Measurements from ENCODE around the gene RBBP8.

The RBBP8 gene

DNA sequence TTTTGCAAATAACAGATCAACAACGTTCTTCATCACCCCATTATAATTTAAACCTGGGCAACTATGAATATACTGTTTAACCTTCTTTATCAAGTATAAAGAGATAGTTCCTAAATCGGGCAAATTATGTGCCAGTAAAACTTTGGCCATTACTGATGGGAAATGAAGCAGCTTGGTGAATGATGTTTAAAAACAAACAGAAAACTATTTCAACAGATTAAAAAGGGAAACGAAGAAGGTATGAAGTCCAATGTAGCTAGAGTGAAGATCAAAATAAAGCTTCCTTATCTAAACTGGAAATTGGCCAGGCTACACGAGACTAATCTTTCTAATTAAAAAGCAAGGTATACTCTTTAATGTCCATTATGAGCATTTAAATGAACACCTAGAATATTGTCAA is 6.7 kb upstream of the RBBP8 start:
- no peak overlapping the region for H3K27ac ChIP-seq (ENCODE audit: insufficient read depth in 1 of 2, low read depth in 1 of 2, low read length in 2 of 2, poor library complexity in 1 of 2, severe bottlenecking in 2 of 2)
- ChIA-PET POLR2A (no interaction called here), CTCF (interaction anchor here (0.7 to 2.0 kb wide), 2 partner anchors 9 to 35 kb away, joined by 3 to 5 read pairs; no protein-coding TSS in a partner anchor)
- no CpG with 5 or more reads among the region's 4 CpGs for WGBS (ENCODE audit: insufficient coverage)
- no peaks in the 10 kb centered on the region for H3K36me3 ChIP-seq (ENCODE audit: control insufficient read depth in 4 of 4, insufficient read depth in 4 of 4, low read length in 3 of 4)
- DNase-seq: no peak
- H3K27me3 ChIP-seq (replicated peaks in 2 of 5; ENCODE audit: control insufficient read depth in 4 of 5, insufficient read depth in 5 of 5, low read length in 4 of 5): no peaks in the 10 kb centered on the region
- H3K4me3 ChIP-seq (ENCODE audit: control insufficient read depth in 1 of 7, extremely low read depth in 1 of 7, insufficient read depth in 4 of 7, low read depth in 2 of 7, low read length in 6 of 7): no peak overlapping the region
- H3K4me1 ChIP-seq (ENCODE audit: control extremely low read depth in 1 of 4, control insufficient read depth in 4 of 4, insufficient read depth in 4 of 4, low read length in 3 of 4): no peaks in the 10 kb centered on the region
- H3K9me3 ChIP-seq (ENCODE audit: control extremely low read depth in 1 of 5, control insufficient read depth in 4 of 5, insufficient read depth in 2 of 5, low read depth in 1 of 5, low read length in 4 of 5): no peaks in the 10 kb centered on the region

DNA sequence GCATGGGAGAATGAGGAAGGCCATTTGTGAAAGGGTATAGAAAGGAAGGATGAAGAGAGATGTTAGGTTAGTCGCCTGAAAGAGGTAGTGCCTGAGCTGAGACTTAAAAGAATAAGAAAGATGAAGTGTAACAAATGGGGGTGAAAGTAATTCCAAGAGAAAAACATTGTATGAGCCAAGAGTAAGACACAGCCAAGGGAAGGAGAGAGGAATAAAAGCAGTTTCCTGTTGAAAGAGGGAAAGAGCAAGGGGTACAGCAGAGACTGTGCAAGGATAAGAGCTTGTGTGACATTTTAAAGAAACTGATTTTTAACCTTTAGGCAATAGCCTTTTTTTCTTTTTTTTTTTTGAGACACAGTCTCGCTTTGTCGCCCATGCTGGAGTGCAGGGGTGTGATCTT is 4.8 kb upstream of the RBBP8 start:
- Histone ChIP-seq H3K27me3 (replicated peaks in 2 of 5; ENCODE audit: control insufficient read depth in 4 of 5, insufficient read depth in 5 of 5, low read length in 4 of 5) (no peaks in the 10 kb centered on the region), H3K9me3 (ENCODE audit: control extremely low read depth in 1 of 5, control insufficient read depth in 4 of 5, insufficient read depth in 2 of 5, low read depth in 1 of 5, low read length in 4 of 5) (no peaks in the 10 kb centered on the region), H3K27ac (ENCODE audit: insufficient read depth in 1 of 2, low read depth in 1 of 2, low read length in 2 of 2, poor library complexity in 1 of 2, severe bottlenecking in 2 of 2) (no peak overlapping the region), H3K36me3 (ENCODE audit: control insufficient read depth in 4 of 4, insufficient read depth in 4 of 4, low read length in 3 of 4) (no peaks in the 10 kb centered on the region), H3K4me3 (ENCODE audit: control insufficient read depth in 1 of 7, extremely low read depth in 1 of 7, insufficient read depth in 4 of 7, low read depth in 2 of 7, low read length in 6 of 7) (no peak overlapping the region), H3K4me1 (ENCODE audit: control extremely low read depth in 1 of 4, control insufficient read depth in 4 of 4, insufficient read depth in 4 of 4, low read length in 3 of 4) (peaks cover 0 to 8% (median 5%) of the 10 kb centered on the region in 4 experiments)
- ChIA-PET CTCF (interaction anchor here (1.2 to 6.5 kb wide), 3 partner anchors 13 to 54 kb away, joined by 4 to 64 read pairs (median 4); no protein-coding TSS in a partner anchor), POLR2A (no interaction called here)
- WGBS (ENCODE audit: insufficient coverage): 100% methylated on average over 2 of the region's 3 CpGs
- DNase-seq: no peak

DNA sequence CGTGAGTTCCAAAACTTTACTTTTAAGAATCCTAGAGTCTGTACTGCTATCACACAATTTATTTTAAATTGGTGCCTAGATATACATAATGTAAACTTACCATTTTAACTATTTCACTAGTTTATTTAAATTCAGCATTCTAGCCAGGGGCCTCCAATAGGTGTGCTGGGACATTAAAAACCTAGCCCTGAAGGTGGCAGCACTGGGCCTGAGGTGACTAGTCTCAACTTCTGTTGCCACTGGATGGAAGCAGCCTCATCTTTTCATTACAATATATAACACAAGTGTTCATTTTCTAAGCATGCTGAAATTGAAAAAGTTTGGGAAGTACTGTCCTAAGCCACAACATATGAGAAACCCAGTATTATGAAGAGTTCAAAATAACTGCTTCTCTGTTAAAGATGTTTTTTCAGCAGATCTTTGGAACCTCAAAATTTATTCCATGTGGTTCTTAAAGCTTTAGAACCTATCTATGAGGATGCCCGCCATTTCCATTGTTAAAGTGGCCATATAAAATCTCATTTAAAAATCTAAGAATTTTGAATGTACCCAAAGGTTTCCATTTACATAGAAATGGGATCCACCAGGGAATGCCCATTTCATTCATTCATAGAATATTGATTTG is 2.9 kb upstream of the RBBP8 start:
- DNase-seq: peak; percentile 75 to 86 (median 78)
- ChIA-PET CTCF (interaction anchor here (0.6 to 6.5 kb wide), 12 partner anchors 8 to 478 kb away, joined by 3 to 64 read pairs (median 4); no protein-coding TSS in a partner anchor), POLR2A (no interaction called here)
- H3K36me3 ChIP-seq (ENCODE audit: control insufficient read depth in 4 of 4, insufficient read depth in 4 of 4, low read length in 3 of 4): no peaks in the 10 kb centered on the region
- H3K4me1 ChIP-seq (ENCODE audit: control extremely low read depth in 1 of 4, control insufficient read depth in 4 of 4, insufficient read depth in 4 of 4, low read length in 3 of 4): peaks cover 5 to 19% (median 15%) of the 10 kb centered on the region in 4 experiments
- H3K4me3 ChIP-seq (ENCODE audit: control insufficient read depth in 1 of 7, extremely low read depth in 1 of 7, insufficient read depth in 4 of 7, low read depth in 2 of 7, low read length in 6 of 7): no peak overlapping the region
- H3K9me3 ChIP-seq (ENCODE audit: control extremely low read depth in 1 of 5, control insufficient read depth in 4 of 5, insufficient read depth in 2 of 5, low read depth in 1 of 5, low read length in 4 of 5): no peaks in the 10 kb centered on the region
- H3K27ac ChIP-seq (ENCODE audit: insufficient read depth in 1 of 2, low read depth in 1 of 2, low read length in 2 of 2, poor library complexity in 1 of 2, severe bottlenecking in 2 of 2): no peak overlapping the region
- H3K27me3 ChIP-seq (replicated peaks in 2 of 5; ENCODE audit: control insufficient read depth in 4 of 5, insufficient read depth in 5 of 5, low read length in 4 of 5): no peaks in the 10 kb centered on the region
- WGBS (ENCODE audit: insufficient coverage): 100% methylated on average over 1 of the region's 2 CpGs

DNA sequence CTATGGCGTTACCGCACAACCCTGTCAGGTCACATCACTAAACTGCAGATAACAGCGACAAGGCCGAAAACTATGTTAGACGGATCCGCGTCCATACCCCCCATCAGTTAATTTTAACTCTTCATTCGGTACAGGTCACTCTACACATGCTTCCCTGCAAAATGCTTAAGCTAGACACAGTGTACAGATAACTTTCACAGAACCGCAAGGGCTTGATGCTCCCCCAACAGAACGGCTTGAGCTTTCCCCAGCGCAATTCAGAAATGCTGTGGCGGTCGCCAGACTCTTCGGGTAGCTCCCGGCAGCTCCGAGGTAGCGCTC is 283 bp upstream of the RBBP8 start:
- Histone ChIP-seq H3K9me3 (ENCODE audit: control extremely low read depth in 1 of 5, control insufficient read depth in 4 of 5, insufficient read depth in 2 of 5, low read depth in 1 of 5, low read length in 4 of 5) (no peaks in the 10 kb centered on the region), H3K4me1 (ENCODE audit: control extremely low read depth in 1 of 4, control insufficient read depth in 4 of 4, insufficient read depth in 4 of 4, low read length in 3 of 4) (peaks cover 5 to 30% (median 18%) of the 10 kb centered on the region in 4 experiments), H3K27me3 (replicated peaks in 2 of 5; ENCODE audit: control insufficient read depth in 4 of 5, insufficient read depth in 5 of 5, low read length in 4 of 5) (no peaks in the 10 kb centered on the region), H3K36me3 (ENCODE audit: control insufficient read depth in 4 of 4, insufficient read depth in 4 of 4, low read length in 3 of 4) (peaks cover under 1 to 4% (median 2%) of the 10 kb centered on the region in 4 experiments), H3K4me3 (ENCODE audit: control insufficient read depth in 1 of 7, extremely low read depth in 1 of 7, insufficient read depth in 4 of 7, low read depth in 2 of 7, low read length in 6 of 7) (peak overlapping the region; percentile 79 to 98 (median 96)), H3K27ac (ENCODE audit: insufficient read depth in 1 of 2, low read depth in 1 of 2, low read length in 2 of 2, poor library complexity in 1 of 2, severe bottlenecking in 2 of 2) (peak overlapping the region; percentile 86 to 95)
- WGBS (ENCODE audit: insufficient coverage): 0% methylated on average over 17 of the region's 17 CpGs
- CTCF ChIA-PET: interaction anchor here (0.6 to 6.5 kb wide), 5 partner anchors 9 to 479 kb away, joined by 3 to 64 read pairs (median 4); no protein-coding TSS in a partner anchor
- POLR2A ChIA-PET: interaction anchor here (0.9 kb wide), 1 partner anchor 9 kb away, joined by 3 read pairs; no protein-coding TSS in a partner anchor
- DNase-seq: no peak

DNA sequence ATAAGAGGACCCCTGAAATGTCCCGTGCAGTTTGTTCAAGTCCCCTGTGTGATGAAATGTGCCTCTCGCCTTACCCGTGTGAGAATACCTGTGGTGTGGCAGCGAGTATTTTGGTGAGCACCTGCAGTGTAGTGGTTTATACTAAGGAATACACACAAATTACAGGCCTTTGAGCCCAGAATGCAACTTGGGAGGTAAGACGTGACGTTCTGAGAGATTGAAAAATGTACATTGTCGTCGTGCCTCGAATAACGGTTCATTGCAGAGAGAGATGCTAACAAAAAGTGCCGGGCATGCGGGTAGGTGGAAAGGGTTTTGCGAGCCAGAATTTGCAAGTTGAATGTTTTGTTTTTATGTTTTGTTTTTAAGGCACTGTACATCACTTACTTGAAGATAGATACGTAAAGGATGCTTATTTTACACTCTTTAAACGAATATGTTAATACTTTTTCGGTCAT is 867 bp downstream of the RBBP8 start:
- ChIA-PET POLR2A (no interaction called here), CTCF (interaction anchor here (6.5 kb wide), 1 partner anchor 48 kb away, joined by 64 read pairs; no protein-coding TSS in a partner anchor)
- Histone ChIP-seq H3K27ac (ENCODE audit: insufficient read depth in 1 of 2, low read depth in 1 of 2, low read length in 2 of 2, poor library complexity in 1 of 2, severe bottlenecking in 2 of 2) (peak overlapping the region in 1 of 2 experiments; percentile 95), H3K36me3 (ENCODE audit: control insufficient read depth in 4 of 4, insufficient read depth in 4 of 4, low read length in 3 of 4) (peaks cover 2 to 8% (median 6%) of the 10 kb centered on the region in 4 experiments), H3K27me3 (replicated peaks in 2 of 5; ENCODE audit: control insufficient read depth in 4 of 5, insufficient read depth in 5 of 5, low read length in 4 of 5) (no peaks in the 10 kb centered on the region), H3K4me1 (ENCODE audit: control extremely low read depth in 1 of 4, control insufficient read depth in 4 of 4, insufficient read depth in 4 of 4, low read length in 3 of 4) (peaks cover 5 to 30% (median 18%) of the 10 kb centered on the region in 4 experiments), H3K9me3 (ENCODE audit: control extremely low read depth in 1 of 5, control insufficient read depth in 4 of 5, insufficient read depth in 2 of 5, low read depth in 1 of 5, low read length in 4 of 5) (no peaks in the 10 kb centered on the region), H3K4me3 (ENCODE audit: control insufficient read depth in 1 of 7, extremely low read depth in 1 of 7, insufficient read depth in 4 of 7, low read depth in 2 of 7, low read length in 6 of 7) (peak overlapping the region; percentile 79 to 98 (median 96))
- WGBS (ENCODE audit: insufficient coverage): 0% methylated on average over 7 of the region's 16 CpGs
- DNase-seq: no peak

DNA sequence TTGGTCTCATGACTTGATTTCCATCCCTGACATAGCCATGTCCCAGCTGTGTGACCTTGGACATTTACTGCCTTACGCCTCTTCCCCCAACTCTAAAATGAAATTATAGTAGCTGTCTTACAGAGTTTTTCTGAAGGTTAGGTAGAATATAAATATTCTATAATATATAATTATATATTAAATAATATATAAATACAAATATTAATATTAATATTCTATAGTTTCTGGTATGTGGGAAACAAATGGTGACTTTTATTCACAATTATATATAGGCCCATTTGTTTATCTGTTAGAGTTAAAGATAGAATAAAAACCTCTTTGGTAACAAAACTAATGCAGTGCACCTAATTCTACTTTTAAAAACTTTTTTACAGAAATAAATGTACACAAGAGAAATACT is 1.7 kb downstream of the RBBP8 start:
- CTCF ChIA-PET: interaction anchor here (1.2 to 1.5 kb wide), 2 partner anchors 15 to 44 kb away, joined by 3 to 5 read pairs; no protein-coding TSS in a partner anchor
- no peaks in the 10 kb centered on the region for H3K27me3 ChIP-seq (replicated peaks in 2 of 5; ENCODE audit: control insufficient read depth in 4 of 5, insufficient read depth in 5 of 5, low read length in 4 of 5)
- POLR2A ChIA-PET: no interaction called here
- H3K36me3 ChIP-seq (ENCODE audit: control insufficient read depth in 4 of 4, insufficient read depth in 4 of 4, low read length in 3 of 4): peaks cover 3 to 8% (median 6%) of the 10 kb centered on the region in 4 experiments
- no CpG with 5 or more reads among the region's 1 CpG for WGBS (ENCODE audit: insufficient coverage)
- H3K4me1 ChIP-seq (ENCODE audit: control extremely low read depth in 1 of 4, control insufficient read depth in 4 of 4, insufficient read depth in 4 of 4, low read length in 3 of 4): peaks cover 5 to 35% (median 19%) of the 10 kb centered on the region in 4 experiments
- no peaks in the 10 kb centered on the region for H3K9me3 ChIP-seq (ENCODE audit: control extremely low read depth in 1 of 5, control insufficient read depth in 4 of 5, insufficient read depth in 2 of 5, low read depth in 1 of 5, low read length in 4 of 5)
- peak overlapping the region in 3 of 7 experiments; percentile 23 to 88 (median 79) for H3K4me3 ChIP-seq (ENCODE audit: control insufficient read depth in 1 of 7, extremely low read depth in 1 of 7, insufficient read depth in 4 of 7, low read depth in 2 of 7, low read length in 6 of 7)
- no peak overlapping the region for H3K27ac ChIP-seq (ENCODE audit: insufficient read depth in 1 of 2, low read depth in 1 of 2, low read length in 2 of 2, poor library complexity in 1 of 2, severe bottlenecking in 2 of 2)
- no peak for DNase-seq

DNA sequence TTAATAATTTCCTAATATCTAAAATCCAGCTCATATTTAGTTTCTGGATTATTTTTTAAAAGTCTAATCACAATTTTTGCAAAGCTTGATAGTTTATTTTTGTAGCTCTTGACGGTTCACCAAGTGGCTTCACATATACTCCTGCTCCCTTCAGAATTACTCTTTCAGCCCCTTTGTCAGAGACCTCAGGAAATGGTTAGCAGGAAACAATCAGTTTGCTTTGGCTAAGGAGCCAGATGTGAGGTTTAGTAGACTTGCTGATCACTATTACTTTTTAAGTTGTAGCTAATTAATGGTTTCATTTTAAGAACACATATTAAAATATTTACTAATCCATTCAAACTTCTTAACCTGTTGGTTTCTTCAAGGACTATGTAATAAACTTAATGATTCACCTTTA is 2.3 kb downstream of the RBBP8 start:
- Histone ChIP-seq H3K27ac (ENCODE audit: insufficient read depth in 1 of 2, low read depth in 1 of 2, low read length in 2 of 2, poor library complexity in 1 of 2, severe bottlenecking in 2 of 2) (no peak overlapping the region), H3K36me3 (ENCODE audit: control insufficient read depth in 4 of 4, insufficient read depth in 4 of 4, low read length in 3 of 4) (peaks cover 4 to 8% (median 6%) of the 10 kb centered on the region in 4 experiments), H3K4me3 (ENCODE audit: control insufficient read depth in 1 of 7, extremely low read depth in 1 of 7, insufficient read depth in 4 of 7, low read depth in 2 of 7, low read length in 6 of 7) (peak overlapping the region in 2 of 7 experiments; percentile 15 to 54), H3K4me1 (ENCODE audit: control extremely low read depth in 1 of 4, control insufficient read depth in 4 of 4, insufficient read depth in 4 of 4, low read length in 3 of 4) (peaks cover 5 to 36% (median 19%) of the 10 kb centered on the region in 4 experiments), H3K9me3 (ENCODE audit: control extremely low read depth in 1 of 5, control insufficient read depth in 4 of 5, insufficient read depth in 2 of 5, low read depth in 1 of 5, low read length in 4 of 5) (no peaks in the 10 kb centered on the region), H3K27me3 (replicated peaks in 2 of 5; ENCODE audit: control insufficient read depth in 4 of 5, insufficient read depth in 5 of 5, low read length in 4 of 5) (no peaks in the 10 kb centered on the region)
- WGBS (ENCODE audit: insufficient coverage): no CpG with 5 or more reads among the region's 1 CpG
- CTCF ChIA-PET: interaction anchor here (1.2 to 1.5 kb wide), 2 partner anchors 15 to 44 kb away, joined by 3 to 5 read pairs; no protein-coding TSS in a partner anchor
- POLR2A ChIA-PET: no interaction called here
- DNase-seq: peak in 2 of 3 donors; percentile 46 to 47
